Mucosa of descending colon (tissue), 3 donors: Measurements from ENCODE around the gene DHX9. TPM values are rescaled to one million over a fixed set of nuclear protein-coding genes. Genes with fewer than 3 reads are reported as not detected.

Experiments
- ATAC-seq: fragments of 200-7000 bp; cut with Tn5 transposase; one replicate; pipeline ENCODE4 v1.9.1; 2020; ENCODE audit warnings: mild to moderate bottlenecking, moderate library complexity
- DNase-seq, 3 donors: peaks; one replicate each; pipeline ENCODE4 v3.0.0-alpha.2; 2020
- H3K36me3 ChIP-seq: fragments of 200-600 bp; one replicate; pipeline ENCODE4 v1.8.0; 2021; ENCODE audit warnings: low read depth, mild to moderate bottlenecking
- H3K4me1 ChIP-seq: fragments of 200-600 bp; one replicate; pipeline ENCODE4 v1.8.0; 2021; ENCODE audit warnings: low read depth, mild to moderate bottlenecking
- H3K4me3 ChIP-seq: fragments of 200-600 bp; one replicate; pipeline ENCODE4 v1.8.0; 2021; ENCODE audit warnings: mild to moderate bottlenecking
- H3K9me3 ChIP-seq: fragments of 200-600 bp; one replicate; pipeline ENCODE4 v1.8.0; 2021; ENCODE audit warnings: mild to moderate bottlenecking
- CTCF ChIP-seq: fragments of 200-600 bp; IDR thresholded peaks from one replicate; pipeline ENCODE4 v1.8.0; 2022; ENCODE audit warnings: antibody characterized with exemption, mild to moderate bottlenecking
- intact Hi-C, 2 donors: fragments of 100-400 bp; cut with DNase I in 1 of 2; cut with micrococcal nuclease in 1 of 2; formaldehyde crosslinking; loops; one replicate each; pipeline versions ENCODE4 v1.11.0 to v1.11.1; 2022; cut with DNase I, micrococcal nuclease
- total RNA-seq, 3 donors: library from RNA; stranded (reverse); fragmentation: NEBNext Ultra II Directional in 2 of 3; extraction: Animal tissue kit (Norgen Biotek cat#: 25700) in 2 of 3; gene quantifications; one replicate each; pipeline versions ENCODE4 v1.2.1 to v1.2.4, GENCODE V29; 2021 to 2023
- donor health status: DM: no; HTN: no; CAD: no; lungs with moderate emphysema.
- donor health status: DM: no; HTN: no; CAD: no.
- donor health status: DM: no; HTN: yes; CAD: no.

DHX9 gene
- total RNA-seq, 3 donors from 2014 or later, result 88.8 to 112 (median 101) TPM

GRCh38 chr1:182851825-182852224 is 12.7 kb downstream of the DHX9 start:
- H3K36me3 ChIP-seq, result peaks cover 23% of the 10 kb centered on the region

GRCh38 chr1:182855911-182856310 is 16.8 kb downstream of the DHX9 start:
- Histone ChIP-seq H3K9me3 (no peaks in the 10 kb centered on the region), H3K4me3 (no peak overlapping the region), H3K36me3 (peaks cover 51% of the 10 kb centered on the region), H3K4me1 (no peaks in the 10 kb centered on the region)
- intact Hi-C loops, result no loop called here
- no peak for TF ChIP-seq CTCF
- ATAC-seq (no peak), DNase-seq (no peak)

More at GRCh38 chr1:182851825-182852224, 12.7 kb downstream of the DHX9 start:
- Histone ChIP-seq H3K4me1 (no peaks in the 10 kb centered on the region), H3K4me3 (no peak overlapping the region), H3K9me3 (no peaks in the 10 kb centered on the region)
- no peak for ATAC-seq
- DNase-seq, result no peak
- intact Hi-C loops, result no loop called here
- no peak for TF ChIP-seq CTCF

GRCh38 chr1:182857212-182857611 is 18.1 kb downstream of the DHX9 start:
- no peak for TF ChIP-seq CTCF
- H3K9me3 ChIP-seq, result no peaks in the 10 kb centered on the region
- intact Hi-C loops, result no loop called here
- ATAC-seq (no peak), DNase-seq (no peak)
- H3K4me1 ChIP-seq, result no peaks in the 10 kb centered on the region
- H3K36me3 ChIP-seq, result peaks cover 50% of the 10 kb centered on the region
- H3K4me3 ChIP-seq, result no peak overlapping the region

- no peak for TF ChIP-seq CTCF
Measured at GRCh38 chr1:182860658-182861057, 21.5 kb downstream of the DHX9 start.

GRCh38 chr1:182861994-182862393 is 22.8 kb downstream of the DHX9 start:
- no peaks in the 10 kb centered on the region for H3K4me1 ChIP-seq
- H3K36me3 ChIP-seq, result peaks cover 27% of the 10 kb centered on the region
- no peaks in the 10 kb centered on the region for H3K9me3 ChIP-seq
- H3K4me3 ChIP-seq, result no peak overlapping the region
- no peak for DNase-seq
- intact Hi-C loops, result no loop called here
- ATAC-seq, result no peak
- no peak for TF ChIP-seq CTCF

More at GRCh38 chr1:182860658-182861057, 21.5 kb downstream of the DHX9 start:
- H3K36me3 ChIP-seq, result peaks cover 35% of the 10 kb centered on the region
- no peak for ATAC-seq
- no peak overlapping the region for H3K4me3 ChIP-seq
- intact Hi-C loops, result no loop called here
- no peak for DNase-seq
- no peaks in the 10 kb centered on the region for H3K4me1 ChIP-seq
- H3K9me3 ChIP-seq, result no peaks in the 10 kb centered on the region

- intact Hi-C loops, result no loop called here
- H3K36me3 ChIP-seq, result peaks cover 24% of the 10 kb centered on the region
- no peak for ATAC-seq
Measured at GRCh38 chr1:182862827-182863226, 23.7 kb downstream of the DHX9 start.

More at GRCh38 chr1:182862827-182863226, 23.7 kb downstream of the DHX9 start:
- no peaks in the 10 kb centered on the region for H3K4me1 ChIP-seq
- no peak overlapping the region for H3K4me3 ChIP-seq
- no peak for TF ChIP-seq CTCF
- no peak for DNase-seq
- H3K9me3 ChIP-seq, result no peaks in the 10 kb centered on the region
